H1 (cell line): ENCODE measurements around the gene DNAAF3.

Source experiments
- CBX5 ChIP-seq: fragments of 300-800, 300-1000 bp; sonication (generic); IDR thresholded peaks from 2 replicates; pipeline ENCODE4 v1.7.1; 2016; ENCODE audit warnings: antibody characterized with exemption, low read length, low read depth
- CTCF ChIP-seq, 3 experiments: IDR thresholded peaks; 1 replicate in 2 of 3; 2 replicates in 1 of 3; pipeline versions ENCODE4 v1.5.1 to v1.6.1; 2011; ENCODE audit warnings: low read length in 3 of 3, mild to moderate bottlenecking in 3 of 3, inconsistent platforms in 2 of 3, low read depth in 1 of 3, moderate library complexity in 1 of 3; ENCODE audit not compliant: insufficient read depth in 1 of 3; ENCODE audit errors: control extremely low read depth in 1 of 3
- JUND ChIP-seq: IDR thresholded peaks from 2 replicates; pipeline ENCODE4 v1.6.1; 2011; ENCODE audit warnings: mild to moderate bottlenecking, improper control_type of control experiment, low read length

GRCh38 chr19:55114566-55115145 is 51.8 kb downstream of the DNAAF3 start:
- no peak for TF ChIP-seq JUND
- no peak for TF ChIP-seq CBX5
- TF ChIP-seq CTCF (IDR thresholded peaks at IDR 0.05; ENCODE audit: control extremely low read depth in 1 of 3, insufficient read depth in 1 of 3, low read depth in 1 of 3, low read length in 3 of 3), result no peak
